HG03442 (cell line): ENCODE results near the gene SRPRA.
"Not testable (repeated sequence)": the region's sequence is repeated elsewhere in the genome, so short reads cannot be mapped to it uniquely, and the experiment has no call there.

Experiments used
- ATAC-seq: cut with Tn5 transposase; IDR thresholded peaks from one replicate; pipeline ENCODE4 v1.9.1; 2021; ENCODE audit warnings: mild to moderate bottlenecking, moderate library complexity; ENCODE audit not compliant: unreplicated experiment

Gene SRPRA, protein sequence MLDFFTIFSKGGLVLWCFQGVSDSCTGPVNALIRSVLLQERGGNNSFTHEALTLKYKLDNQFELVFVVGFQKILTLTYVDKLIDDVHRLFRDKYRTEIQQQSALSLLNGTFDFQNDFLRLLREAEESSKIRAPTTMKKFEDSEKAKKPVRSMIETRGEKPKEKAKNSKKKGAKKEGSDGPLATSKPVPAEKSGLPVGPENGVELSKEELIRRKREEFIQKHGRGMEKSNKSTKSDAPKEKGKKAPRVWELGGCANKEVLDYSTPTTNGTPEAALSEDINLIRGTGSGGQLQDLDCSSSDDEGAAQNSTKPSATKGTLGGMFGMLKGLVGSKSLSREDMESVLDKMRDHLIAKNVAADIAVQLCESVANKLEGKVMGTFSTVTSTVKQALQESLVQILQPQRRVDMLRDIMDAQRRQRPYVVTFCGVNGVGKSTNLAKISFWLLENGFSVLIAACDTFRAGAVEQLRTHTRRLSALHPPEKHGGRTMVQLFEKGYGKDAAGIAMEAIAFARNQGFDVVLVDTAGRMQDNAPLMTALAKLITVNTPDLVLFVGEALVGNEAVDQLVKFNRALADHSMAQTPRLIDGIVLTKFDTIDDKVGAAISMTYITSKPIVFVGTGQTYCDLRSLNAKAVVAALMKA

DNA sequence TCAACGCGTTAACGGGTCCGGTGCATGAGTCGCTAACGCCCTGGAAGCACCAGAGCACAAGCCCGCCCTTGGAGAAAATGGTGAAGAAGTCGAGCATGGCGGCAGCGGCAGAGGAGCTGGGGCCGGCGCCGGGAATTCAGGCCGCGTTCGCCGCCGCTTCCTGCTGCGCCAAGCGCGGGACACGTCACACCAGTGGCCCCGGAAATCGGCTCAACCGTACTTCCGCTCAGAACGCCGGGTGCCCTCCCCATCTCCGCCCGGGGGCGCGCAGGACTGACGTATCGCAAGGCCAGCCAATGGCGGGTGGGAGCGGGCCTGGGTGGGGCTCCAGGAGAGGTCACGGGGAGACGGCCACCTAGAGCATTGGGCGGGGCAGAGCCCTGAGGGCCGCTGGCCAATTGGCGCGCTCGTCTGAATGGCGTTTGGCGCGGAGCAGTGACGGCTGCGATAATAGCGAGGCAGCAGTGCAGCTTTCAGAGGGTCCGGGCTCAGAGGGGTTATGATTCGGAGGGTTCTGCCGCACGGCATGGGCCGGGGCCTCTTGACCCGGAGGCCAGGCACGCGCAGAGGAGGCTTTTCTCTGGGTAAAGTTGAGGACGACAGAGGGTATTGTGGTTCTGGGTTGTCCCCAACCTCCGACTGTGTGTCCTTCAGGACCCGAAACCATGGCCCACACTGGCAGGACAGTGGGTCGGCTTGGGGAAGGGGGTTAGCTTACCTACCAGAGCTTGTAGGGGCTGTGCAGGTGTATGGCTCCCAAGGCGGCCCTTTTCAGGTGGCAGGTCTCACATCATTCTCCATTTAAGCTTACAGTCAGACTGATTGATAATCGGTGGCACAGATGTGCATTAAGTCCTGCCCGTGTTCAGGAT lies at the start of gene SRPRA, which contains the start of gene FOXRED1:
TSS of gene SRPRA (minus strand) at position 188 of the 872 bp plus-strand sequence. CDS start at position 97, 91 bp downstream.
TSS of gene FOXRED1 (plus strand) at position 447 of the 872 bp plus-strand sequence. CDS start at position 500, 53 bp downstream.
- ATAC-seq: peak; percentile 98

DNA sequence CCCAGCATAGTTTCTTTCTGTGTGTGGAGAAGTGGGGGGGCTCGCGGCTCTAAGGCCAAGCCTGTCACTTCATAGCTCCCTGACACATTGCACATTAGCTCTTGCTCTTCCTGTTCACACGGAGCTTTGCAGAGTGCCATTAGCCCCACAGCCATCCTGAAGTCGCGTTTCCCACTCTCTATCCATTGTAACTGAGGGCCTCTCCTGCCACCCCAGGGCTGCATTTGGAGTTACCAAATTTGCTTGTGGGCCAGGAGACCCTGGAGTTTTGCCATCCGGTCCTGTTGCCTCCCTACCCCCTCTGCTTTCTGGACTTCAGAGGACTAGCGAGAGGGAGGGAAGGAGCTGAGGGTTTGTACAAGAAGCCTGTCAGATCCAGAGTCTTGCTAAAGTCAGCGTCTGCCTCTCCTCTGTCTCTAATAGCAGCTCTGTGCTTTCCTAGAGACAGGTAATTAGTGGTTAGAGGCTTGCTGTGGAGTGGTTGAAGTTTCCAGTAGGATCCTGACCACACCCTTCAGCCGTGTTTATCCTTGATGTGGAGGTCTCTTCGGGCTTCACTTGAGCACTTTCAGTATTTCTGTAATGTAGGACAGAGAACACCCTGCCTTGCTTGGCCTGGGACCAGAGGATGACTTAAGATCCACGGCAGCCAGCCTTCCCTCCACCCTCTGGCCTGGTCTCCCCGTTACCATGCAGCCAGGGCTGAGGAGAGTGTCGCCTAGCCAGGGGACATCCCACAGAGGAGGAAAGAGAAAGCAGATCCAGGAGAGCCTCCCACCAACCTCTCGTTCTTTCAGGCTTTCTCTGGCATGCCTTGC lies 49.3 kb upstream of the SRPRA start:
- ATAC-seq: peak; percentile 56

DNA sequence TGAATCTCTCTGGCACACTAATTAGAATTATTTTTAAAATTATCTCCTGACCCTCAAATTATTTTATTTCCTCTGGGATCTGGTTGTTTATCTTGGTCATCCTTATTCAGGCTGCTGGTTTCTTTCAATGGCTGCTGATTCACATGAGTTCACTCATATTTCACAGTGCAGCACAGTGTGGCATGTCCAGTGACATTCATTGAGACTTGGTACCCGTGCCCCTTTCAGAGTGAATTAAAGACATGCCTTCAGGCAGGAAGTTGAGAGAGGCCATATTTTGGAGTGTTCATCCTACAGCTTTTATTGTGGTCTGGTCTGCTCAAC lies 48.7 kb upstream of the SRPRA start:
- no peak for ATAC-seq

DNA sequence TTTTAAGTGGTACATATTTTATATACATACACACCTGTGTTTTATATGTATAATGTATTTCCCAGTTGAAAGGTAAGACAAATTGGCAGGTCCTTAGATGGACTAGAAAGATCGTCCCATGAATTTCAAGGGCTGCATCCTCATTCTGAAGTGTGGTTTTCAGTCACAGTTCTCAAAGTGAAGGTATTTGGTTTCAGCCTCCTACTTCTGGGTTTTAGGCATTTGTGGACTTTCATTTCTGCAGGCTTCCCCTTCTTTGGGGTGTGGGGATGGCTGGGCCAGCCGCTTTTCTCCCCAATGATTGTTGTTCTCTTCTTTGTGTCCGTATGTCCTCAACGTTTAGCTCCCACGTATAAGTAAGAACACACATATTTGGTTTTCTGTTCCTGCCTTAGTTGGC lies 45.1 kb upstream of the SRPRA start:
- ATAC-seq: no peak

DNA sequence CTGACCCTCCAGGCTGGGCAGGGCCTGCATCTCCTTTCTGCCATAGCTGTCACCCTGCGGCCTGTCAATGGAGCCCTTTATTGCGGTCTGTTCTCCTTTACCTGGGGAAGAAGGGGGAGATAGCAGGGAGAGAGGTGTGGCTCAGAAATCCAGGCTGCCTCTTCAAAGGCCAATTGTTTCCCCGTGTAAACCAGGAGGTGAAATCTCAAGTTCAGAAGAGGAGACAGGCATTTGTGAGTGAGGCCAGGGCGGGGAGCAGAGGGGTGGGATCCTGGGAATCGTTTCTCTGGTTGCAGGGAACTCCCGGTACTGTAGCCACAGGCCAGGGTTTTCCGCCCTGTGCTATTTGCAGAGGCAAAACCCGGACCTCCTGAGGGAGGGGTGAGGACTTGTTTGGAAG lies 44.3 kb upstream of the SRPRA start:
- ATAC-seq: no peak

DNA sequence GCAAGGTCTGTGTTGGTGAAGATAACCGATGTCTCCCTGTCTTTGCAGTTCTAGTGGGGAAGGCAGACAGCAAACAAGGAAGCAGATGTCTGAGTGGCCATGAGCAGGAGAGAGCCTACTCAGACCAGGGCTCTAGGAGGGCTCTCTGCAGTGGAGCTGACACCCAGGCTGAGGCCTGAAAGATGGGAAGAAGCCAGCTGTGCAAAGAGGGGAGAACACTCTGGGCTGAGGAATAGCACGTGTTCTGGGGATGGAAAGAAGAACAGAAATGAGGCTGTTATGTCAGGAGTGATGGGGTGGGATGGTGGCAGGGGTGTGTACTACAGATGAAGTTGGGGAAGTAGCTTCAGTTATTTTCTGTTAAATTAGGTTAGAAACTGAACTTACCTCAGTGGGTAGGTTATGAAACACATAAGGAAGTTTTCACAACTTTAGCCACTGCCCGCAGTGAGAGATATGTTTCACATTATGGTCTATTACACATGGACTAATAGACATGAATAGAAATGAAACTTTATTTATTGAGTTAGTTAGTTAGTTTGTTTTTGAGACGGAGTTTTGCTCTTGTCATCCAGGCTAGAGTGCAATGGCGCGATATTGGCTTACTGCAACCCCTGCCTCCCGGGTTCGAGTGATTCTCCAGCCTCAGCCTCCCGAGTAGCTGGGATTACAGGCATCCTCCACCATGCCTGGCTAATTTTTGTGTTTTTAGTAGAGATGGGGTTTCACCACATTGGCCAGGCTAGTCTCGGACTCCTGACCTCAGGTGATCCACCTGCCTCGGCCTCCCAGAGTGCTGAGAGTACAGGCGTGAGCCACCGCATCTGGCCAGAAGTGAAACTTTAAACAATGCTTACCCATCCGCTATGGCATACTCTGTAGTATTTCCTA lies 43.0 kb upstream of the SRPRA start:
- peak; percentile 77 for ATAC-seq

DNA sequence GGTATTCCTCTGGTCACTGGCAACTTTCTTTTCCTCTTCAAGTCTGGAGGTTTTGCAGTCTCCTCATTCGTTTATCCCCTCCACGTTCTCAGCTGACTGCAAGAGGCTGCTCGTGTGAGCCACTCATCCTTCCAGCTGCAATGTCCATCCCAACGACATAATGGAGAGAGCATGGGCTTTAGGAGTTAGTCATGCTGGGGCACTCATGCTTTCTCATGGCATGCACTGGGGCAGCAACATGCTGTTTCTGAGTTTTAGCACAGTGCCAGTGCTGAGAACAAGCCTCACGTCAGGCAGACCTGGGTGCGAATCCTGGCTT lies 42.3 kb upstream of the SRPRA start:
- ATAC-seq: no peak

DNA sequence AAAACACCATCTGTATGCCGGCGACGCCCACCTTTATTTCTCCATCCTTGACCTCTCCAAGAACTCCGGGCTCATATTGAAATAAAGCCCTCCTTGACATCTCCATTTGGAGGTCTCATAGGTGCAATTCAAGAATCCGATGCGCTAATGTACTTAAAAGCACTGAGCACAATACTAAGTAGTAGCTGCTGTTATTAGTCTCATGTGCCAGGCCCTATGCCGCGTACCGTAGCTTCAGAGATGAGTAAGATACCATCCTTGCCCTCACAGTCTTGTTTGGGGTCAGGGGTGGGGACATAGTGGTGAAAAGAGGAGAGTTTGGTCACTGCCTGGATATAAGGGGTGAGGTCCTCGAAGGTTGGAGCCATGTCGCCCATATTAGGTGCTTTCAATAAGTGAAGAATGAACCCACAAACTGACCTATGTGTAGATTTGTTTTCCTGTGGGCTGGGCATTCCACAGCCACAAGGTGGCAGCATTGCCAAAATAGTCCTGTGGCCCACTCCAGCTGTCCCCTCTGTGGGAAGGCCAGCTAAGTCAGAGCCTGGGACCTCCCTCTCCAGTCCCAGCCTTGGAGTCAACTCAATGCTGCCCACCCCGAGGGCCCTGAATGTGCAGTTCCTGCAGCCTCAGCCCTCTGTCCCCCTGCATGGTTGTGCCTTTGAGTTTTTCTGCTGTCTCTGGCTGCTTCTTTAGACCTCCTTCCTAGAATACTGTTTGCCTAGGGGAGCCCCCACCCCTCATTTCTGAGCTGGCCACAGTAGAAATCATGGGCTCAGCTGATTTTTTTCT lies 41.7 kb upstream of the SRPRA start:
- ATAC-seq: no peak

DNA sequence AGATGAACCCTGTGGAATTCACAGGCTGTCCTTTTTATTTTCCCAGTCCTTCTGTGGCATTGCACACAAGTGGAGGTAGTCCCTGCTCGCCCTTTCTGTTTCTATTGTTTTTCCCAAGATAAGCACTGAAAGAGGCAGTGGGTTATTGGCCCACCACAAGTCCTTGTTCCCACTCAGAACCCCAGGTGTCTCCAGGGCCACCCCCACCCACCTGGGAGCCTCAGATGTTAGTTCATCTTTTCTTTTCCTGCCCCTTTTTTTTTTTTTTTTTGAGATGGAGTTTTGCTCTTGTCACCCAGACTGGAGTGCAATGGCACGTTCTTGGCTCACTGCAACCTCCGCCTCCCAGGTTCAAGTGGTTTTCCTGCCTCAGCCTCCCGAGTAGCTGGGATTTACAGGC lies 40.1 kb upstream of the SRPRA start:
- ATAC-seq: not testable (repeated sequence)

DNA sequence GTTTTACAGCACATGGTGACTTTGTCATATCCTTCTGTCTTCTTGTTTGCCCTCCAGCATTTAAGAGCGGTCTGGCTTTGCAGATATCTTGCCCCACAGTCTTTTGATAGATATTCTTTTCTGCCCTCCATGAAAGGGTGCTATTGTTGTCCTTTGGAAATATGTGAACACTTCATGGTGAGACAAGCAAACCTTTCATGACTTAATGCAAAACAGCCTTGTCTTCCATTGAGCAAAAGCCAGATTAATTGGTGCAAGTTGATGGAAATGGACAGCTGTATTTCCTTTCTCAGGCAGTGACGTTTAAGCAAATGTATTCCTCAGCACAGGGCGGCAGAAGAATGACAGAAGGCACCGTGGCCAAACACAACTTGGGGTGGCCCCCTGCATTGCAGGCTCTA lies 39.6 kb upstream of the SRPRA start:
- ATAC-seq: no peak

DNA sequence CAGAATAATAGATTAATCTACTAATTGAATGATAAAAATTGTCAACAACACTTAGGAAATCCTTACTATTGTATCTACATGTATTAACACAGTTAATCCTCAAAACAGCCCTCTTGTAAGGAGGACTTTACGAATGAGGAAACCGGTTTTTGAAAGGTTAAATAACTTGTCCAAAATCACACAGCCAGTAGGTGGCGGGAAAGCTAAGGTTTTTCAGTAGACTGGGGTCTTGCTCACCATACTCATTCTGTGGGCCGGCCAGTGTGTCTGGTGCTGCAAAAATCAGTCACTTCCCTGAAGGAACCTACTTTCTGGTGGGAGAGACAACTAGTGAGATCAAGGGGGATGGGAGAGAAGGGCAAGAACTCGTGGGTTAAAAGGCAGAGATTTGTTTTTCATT lies 39.0 kb upstream of the SRPRA start:
- no peak for ATAC-seq

DNA sequence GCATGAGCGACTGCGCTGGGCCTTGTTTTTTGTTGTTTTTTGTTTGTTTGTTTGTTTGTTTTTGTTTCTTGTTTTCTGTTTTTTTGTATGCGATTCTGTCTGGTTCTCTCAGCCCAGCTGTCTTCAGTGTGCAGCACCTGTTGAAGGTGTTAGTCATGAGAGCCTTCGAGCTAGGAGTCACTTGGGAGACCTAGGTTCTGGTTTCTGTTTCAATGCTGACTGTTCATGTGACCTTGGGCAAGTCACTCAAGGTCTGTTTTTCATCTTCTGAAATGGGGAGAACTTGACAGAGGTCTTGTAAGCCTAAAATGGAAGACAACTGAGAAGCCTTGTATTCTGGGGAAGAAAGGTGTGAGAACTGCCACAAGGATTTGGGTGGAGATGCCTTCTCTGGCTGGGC lies 37.0 kb upstream of the SRPRA start:
- peak; percentile 53 for ATAC-seq

DNA sequence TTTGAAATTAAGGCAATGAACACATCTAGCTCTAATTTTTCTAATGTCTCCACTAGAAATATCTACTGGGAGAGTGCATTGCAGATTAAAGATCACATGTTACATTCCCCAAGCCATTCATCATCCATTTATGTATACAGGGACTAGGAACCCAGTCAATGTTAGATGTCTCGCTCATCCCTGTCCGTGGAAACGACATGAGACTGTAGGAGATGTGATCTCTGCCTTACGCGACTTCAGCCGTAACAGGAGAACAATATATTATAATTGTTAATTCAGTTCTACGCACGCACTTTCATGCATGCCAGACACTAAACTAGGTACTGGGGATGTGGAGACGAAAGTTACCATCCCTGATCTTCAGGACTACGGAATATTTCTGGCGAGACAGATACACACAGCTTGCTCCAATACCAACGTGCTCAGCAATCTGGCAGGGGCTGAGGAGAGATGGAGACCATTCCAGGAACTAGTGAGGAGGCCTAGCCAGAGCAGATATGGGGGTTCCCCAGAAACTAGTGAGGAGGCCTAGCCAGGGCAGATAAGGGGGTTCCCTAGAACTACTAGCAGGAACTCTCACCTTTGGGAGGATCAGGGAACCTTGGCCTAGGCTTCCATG lies 35.9 kb upstream of the SRPRA start:
- no peak for ATAC-seq

DNA sequence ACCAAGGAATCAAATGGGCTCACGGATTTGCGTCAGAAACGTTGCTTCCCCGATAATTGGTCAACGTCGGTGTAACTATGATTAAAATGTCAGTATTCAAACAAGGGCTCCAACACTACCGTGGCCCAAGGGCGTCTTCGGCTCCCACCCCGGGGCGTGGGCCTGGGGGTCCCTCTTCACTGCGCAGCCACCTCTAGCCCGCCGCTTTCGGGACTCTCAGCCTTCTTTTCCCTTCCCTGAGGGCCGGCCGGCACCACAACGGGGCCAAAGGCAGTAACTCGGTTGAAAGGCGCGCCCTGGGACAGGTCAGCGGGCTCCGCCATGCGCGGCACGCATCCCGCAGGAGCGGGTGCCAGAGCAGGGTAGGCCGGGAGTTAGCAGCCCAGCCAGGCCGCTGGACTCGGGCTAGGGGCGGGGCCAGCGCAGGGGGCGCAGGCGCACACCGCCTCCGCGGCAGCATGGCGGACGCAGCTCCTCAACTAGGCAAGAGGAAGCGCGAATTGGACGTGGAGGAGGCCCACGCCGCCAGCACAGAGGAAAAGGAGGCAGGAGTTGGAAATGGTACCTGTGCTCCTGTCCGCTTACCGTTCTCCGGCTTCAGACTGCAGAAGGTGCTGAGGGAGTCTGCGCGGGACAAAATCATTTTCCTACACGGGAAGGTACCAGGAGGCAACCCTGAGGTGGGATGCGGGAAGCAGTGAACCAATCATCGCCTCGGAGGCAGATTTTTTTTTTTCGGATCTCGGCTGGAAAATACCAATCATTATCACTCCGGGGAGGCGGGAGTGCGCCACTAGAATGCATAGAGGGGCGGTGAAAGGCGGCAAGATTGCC lies 35.1 kb upstream of the SRPRA start, which contains the start of gene DCPS:
TSS of gene DCPS (plus strand) at position 438 of the 834 bp plus-strand sequence. CDS start at position 459, 21 bp downstream.
- ATAC-seq: peak; percentile 85

DNA sequence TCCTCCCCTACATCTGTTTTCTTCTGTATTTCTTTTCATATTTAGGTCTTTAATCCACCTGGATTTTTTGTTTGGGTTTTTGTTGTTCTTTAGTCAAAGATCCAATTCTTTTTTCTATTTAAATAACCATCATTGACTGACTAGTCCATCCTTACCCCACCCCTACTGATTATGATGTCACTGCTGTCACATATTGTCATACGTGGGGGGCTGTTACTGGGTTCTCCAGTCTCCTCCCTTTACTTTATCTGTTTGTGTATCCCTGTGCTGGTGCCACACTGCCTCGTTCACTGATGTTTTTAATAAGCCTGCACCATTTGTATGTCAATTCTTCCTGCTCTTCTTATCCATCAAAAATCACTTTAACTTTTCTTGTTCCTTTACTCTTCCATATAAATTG lies 28.3 kb upstream of the SRPRA start:
- no peak for ATAC-seq

DNA sequence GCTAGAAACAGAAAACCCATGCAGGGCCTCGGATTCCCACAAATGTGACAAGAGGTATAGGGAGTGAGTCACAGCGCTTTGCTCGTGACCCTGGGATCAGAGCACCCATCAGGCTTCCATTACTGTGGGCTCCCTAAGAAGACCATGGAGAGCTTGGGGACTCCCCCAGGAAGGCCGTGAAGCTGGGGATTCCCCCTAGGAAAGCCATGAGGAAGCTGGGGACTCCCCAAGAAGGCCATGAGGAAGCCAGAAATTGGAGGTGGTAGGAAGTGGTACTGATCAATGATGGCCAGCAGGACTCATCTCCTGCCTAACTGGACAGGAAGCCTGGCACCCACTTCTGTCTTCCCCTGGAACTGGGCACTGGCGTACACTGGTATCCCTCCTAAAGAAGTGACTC lies 25.0 kb upstream of the SRPRA start:
- peak; percentile 71 for ATAC-seq

DNA sequence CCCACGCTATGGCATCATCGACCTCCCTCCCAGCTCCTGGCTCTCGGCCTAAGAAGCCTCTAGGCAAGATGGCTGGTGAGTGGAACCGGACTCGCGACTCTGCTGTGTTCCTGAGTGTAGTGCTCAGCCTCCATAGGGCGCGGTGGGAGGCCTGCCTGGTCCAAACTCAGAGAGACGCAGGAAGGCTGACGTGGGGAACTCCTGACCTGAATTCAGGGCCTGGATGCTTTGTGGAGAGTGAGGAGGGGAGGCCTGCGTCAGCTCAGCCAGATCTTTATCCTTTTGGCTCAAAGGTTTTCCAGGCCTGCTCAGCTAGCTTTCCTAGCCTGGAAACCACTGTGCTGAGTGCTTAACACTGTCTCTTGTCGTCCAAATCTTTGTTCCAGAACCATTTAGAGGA lies 22.2 kb upstream of the SRPRA start:
- no peak for ATAC-seq

DNA sequence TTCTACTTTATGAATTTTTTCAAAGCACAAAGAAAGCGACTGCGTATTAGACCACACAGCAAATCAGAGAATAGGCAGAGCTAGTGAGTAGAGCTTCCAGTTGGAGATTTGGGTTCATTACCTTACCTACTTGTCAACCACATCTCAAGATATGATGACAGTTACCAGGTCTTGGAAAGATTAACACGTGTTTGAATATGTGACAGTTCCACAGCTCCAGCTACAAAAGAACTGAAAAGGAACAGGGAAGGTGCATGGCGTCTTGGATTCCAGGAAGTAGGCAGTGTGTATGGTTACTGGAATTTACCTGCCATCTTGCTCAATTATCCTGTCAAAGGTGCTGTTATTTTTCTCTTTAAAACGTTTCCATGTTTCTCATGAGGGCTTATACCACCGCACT lies 19.5 kb upstream of the SRPRA start:
- no peak for ATAC-seq
